ENCODE measurements around the gene DGLUCY.

GRCh38 chr14:91185721-91186120 is 71.8 kb downstream of the DGLUCY start:
- TF ChIP-seq CTCF (IDR thresholded peaks at IDR 0.05; ENCODE audit: borderline replicate concordance, extremely low read depth, low read length, poor library complexity, severe bottlenecking) = no peak
- no peak for TF ChIP-seq EZH2 (IDR thresholded peaks at IDR 0.05; ENCODE audit: borderline replicate concordance, low read depth, low read length, severe bottlenecking)

Measured in DND-41 (cell line).